Ovary (tissue), 3 donors: ENCODE data around the gene RIPOR2.

ENCODE experiments used
- POLR2A ChIP-seq: fragments of 450-650 bp; IDR thresholded peaks from one replicate; pipeline ENCODE4 v1.6.1; 2017; ENCODE audit warnings: antibody characterized with exemption, mild to moderate bottlenecking, moderate library complexity
- TF ChIP-seq, protein P1 (sequence below), 3 donors: fragments of 450-650 bp in 2 of 3; fragments of 200-600 bp in 1 of 3; IDR thresholded peaks; one replicate each; pipeline versions ENCODE4 v1.5.1 to v1.8.0; 2016 to 2022; ENCODE audit warnings: antibody characterized with exemption in 3 of 3, mild to moderate bottlenecking in 1 of 3
- donor health status: DM: no; HTN: no; CAD: no.

DNA sequence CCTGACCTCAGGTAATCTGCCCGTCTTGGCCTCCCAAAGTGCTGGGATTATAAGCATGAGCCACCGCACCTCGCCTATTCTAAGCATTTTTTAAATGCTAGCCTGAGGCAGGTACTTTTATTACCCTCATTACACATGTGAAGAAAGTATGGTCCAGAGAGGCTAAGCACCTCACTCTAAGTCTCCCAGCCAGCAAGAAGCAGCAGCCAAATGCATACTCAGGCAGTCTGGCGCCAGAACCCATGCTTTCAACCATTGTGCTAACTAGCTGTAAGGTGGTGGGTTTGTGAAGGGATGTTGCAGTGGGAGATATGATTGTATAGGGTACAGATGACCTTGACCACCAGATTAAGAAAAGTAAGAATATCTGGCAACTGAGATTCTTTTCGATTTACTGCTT lies 26.1 kb upstream of the RIPOR2 start:
- TF ChIP-seq POLR2A: no peak
- TF ChIP-seq, protein P1, sequence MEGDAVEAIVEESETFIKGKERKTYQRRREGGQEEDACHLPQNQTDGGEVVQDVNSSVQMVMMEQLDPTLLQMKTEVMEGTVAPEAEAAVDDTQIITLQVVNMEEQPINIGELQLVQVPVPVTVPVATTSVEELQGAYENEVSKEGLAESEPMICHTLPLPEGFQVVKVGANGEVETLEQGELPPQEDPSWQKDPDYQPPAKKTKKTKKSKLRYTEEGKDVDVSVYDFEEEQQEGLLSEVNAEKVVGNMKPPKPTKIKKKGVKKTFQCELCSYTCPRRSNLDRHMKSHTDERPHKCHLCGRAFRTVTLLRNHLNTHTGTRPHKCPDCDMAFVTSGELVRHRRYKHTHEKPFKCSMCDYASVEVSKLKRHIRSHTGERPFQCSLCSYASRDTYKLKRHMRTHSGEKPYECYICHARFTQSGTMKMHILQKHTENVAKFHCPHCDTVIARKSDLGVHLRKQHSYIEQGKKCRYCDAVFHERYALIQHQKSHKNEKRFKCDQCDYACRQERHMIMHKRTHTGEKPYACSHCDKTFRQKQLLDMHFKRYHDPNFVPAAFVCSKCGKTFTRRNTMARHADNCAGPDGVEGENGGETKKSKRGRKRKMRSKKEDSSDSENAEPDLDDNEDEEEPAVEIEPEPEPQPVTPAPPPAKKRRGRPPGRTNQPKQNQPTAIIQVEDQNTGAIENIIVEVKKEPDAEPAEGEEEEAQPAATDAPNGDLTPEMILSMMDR (IDR thresholded peaks at IDR 0.05): no peak
